Uterus (tissue), 2 donors: ENCODE results near the gene RIOK3.
A peak's percentile ranks its signal among the peaks of the same experiment; 100 is the strongest.

Experiments used
- CTCF ChIP-seq, 4 experiments: fragments of 200-600 bp in 2 of 4; fragments of 450-650 bp in 2 of 4; sonication (generic) in 2 of 4; IDR thresholded peaks; one replicate each; pipeline ENCODE4 v1.5.1; 2016 to 2019; ENCODE audit warnings: antibody characterized with exemption in 4 of 4, mild to moderate bottlenecking in 2 of 4, moderate library complexity in 1 of 4
- POLR2A ChIP-seq, 2 donors: fragments of 450-650 bp; IDR thresholded peaks; one replicate each; pipeline ENCODE4 v1.6.1; 2016; ENCODE audit warnings: antibody characterized with exemption in 2 of 2, mild to moderate bottlenecking in 1 of 2, moderate library complexity in 1 of 2

DNA sequence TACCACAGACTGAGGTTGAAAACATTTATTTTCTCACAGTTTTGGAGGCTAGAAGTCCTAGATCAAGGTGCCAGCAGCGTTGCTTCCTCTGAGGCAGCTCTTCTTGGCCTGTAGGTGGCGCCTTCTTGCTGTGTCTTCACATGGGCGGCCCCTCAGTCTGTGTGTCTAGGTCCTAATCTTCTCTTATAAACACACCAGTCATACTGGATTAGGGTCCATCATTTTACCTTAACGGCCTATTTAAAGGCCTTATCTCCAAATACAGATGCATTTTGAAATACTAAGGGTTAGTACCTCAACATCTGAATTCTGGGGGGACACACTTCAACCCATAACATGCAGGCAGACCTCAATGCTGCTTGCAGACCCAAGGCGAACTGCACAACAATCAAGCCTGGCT lies 45.8 kb downstream of the RIOK3 start:
- TF ChIP-seq CTCF (IDR thresholded peaks at IDR 0.05) (peak; percentile 51 to 61 (median 54)), POLR2A (IDR thresholded peaks at IDR 0.05) (no peak)
